ENCODE measurements around the gene ACTA1. TPM values are rescaled to one million over a fixed set of nuclear protein-coding genes. Genes with fewer than 3 reads are reported as not detected.

Gene ACTA1
- total and polyA plus RNA-seq, 2 of the 8 experiments (the other 6 are each of a cell fraction or from before 2014, with no cell fraction given), result 23.5 to 58.2 TPM

DNA sequence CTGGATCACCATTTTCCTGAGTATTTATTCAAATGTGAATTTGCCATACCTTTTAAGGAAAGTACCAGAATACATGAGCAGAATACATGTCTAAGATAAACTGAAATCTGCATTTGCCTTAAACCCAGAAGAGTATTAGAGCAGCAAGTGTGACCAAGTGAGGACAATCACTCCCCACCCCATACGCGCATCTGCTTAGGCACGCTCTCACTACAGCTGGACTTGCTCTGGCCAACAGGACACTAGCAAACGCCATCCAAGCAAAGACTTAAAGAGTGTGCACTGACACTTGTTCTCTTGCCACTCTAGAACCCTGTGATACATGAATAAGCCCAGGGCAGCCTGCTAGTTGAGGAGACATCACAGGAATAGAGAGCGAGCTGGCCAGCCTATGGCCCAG, 48.6 kb upstream of the ACTA1 start:
- Histone ChIP-seq H3K27me3 (replicated peaks in 1 of 4; ENCODE audit: control insufficient read depth in 3 of 4, extremely low read depth in 1 of 4, insufficient read depth in 3 of 4, low read length in 3 of 4) (no peaks in the 10 kb centered on the region), H4K20me1 (replicated peaks in 1 of 2; ENCODE audit: control insufficient read depth in 1 of 2, insufficient read depth in 2 of 2, low read length in 2 of 2) (no peaks in the 10 kb centered on the region), H3K79me1 (ENCODE audit: low read depth, low read length) (no peaks in the 10 kb centered on the region), H3K9ac (replicated peaks in 1 of 4; ENCODE audit: extremely low read depth in 1 of 4, low read depth in 3 of 4, low read length in 3 of 4) (no peak overlapping the region), H3K36me3 (ENCODE audit: control insufficient read depth in 2 of 4, insufficient read depth in 4 of 4, low read length in 3 of 4) (peaks cover 3 to 59% (median 30%) of the 10 kb centered on the region in 4 experiments), H3K4me2 (ENCODE audit: insufficient read depth in 1 of 2, low read depth in 2 of 2, low read length in 2 of 2) (no peak overlapping the region), H3K4me3 (ENCODE audit: extremely low read depth in 1 of 4, insufficient read depth in 2 of 4, low read depth in 3 of 4, low read length in 4 of 4) (no peak overlapping the region), H2BK20ac (ENCODE audit: low read length) (no peak overlapping the region), H4K91ac (replicated peaks; ENCODE audit: insufficient read length, low read length) (no peak overlapping the region), H3K9me3 (ENCODE audit: insufficient read depth in 2 of 2, low read depth in 1 of 2, low read length in 1 of 2) (no peaks in the 10 kb centered on the region), H2BK12ac (ENCODE audit: low read depth, low read length) (no peak overlapping the region), H4K5ac (ENCODE audit: insufficient read length, low read depth, low read length) (no peak overlapping the region), H3K79me2 (ENCODE audit: control insufficient read depth in 1 of 2, insufficient read depth in 2 of 2, low read length in 2 of 2) (no peaks in the 10 kb centered on the region), H3K56ac (replicated peaks; ENCODE audit: insufficient read length, low read depth, low read length) (no peak overlapping the region), H3K4me1 (replicated peaks in 1 of 4; ENCODE audit: control insufficient read depth in 3 of 4, insufficient read depth in 4 of 4, low read length in 3 of 4) (no peaks in the 10 kb centered on the region), H3K23ac (ENCODE audit: insufficient read length) (no peak overlapping the region), H4K8ac (ENCODE audit: extremely low read depth, insufficient read depth, low read length) (no peak overlapping the region), H3K27ac (ENCODE audit: low read depth, low read length) (no peak overlapping the region), H2BK5ac (ENCODE audit: low read depth, low read length) (no peak overlapping the region), H3K18ac (ENCODE audit: extremely low read depth, low read length) (no peak overlapping the region), H2BK120ac (replicated peaks; ENCODE audit: low read depth, low read length) (no peak overlapping the region), H3K4ac (replicated peaks; ENCODE audit: insufficient read length, low read depth, low read length) (no peak overlapping the region), H3K23me2 (ENCODE audit: low read depth, low read length) (no peaks in the 10 kb centered on the region), H3K14ac (ENCODE audit: insufficient read length) (no peak overlapping the region), H2AFZ (ENCODE audit: low read length) (no peak overlapping the region), H2AK5ac (ENCODE audit: low read depth, low read length) (no peak overlapping the region), H2BK15ac (ENCODE audit: low read length) (no peak overlapping the region)
- FAIRE-seq, result no peak
- CTCF ChIA-PET (ENCODE audit: partially characterized antibody), result interaction anchor here (0.7 to 6.6 kb wide), 33 partner anchors 9 to 818 kb away, joined by 3 to 69 read pairs (median 4); partner anchors contain the start of gene NUP133
- DNase-seq (ENCODE audit: low read depth in 1 of 2, low spot score in 2 of 2), result no peak
- WGBS, 2 experiments (ENCODE audit: extremely low coverage in 1 of 2, insufficient coverage in 1 of 2, insufficient read length in 1 of 2, insufficient replicate concordance in 2 of 2, low coverage in 1 of 2, low lambda C conversion rate in 2 of 2, missing lambda C conversion rate in 1 of 2), result 82% methylated on average over 5 of the region's 5 CpGs; no CpG with 5 or more reads in 1 of the 2 experiments
- POLR2A ChIA-PET (ENCODE audit: partially characterized antibody), result interaction anchor here (1.0 to 1.6 kb wide), 4 partner anchors 12 to 47 kb away, joined by 3 to 5 read pairs (median 4); no protein-coding TSS in a partner anchor
- no peak for TF ChIP-seq CTBP2 (IDR thresholded peaks at IDR 0.05; ENCODE audit: borderline replicate concordance, insufficient read depth, insufficient read length, low read length)
- TF ChIP-seq RAD21 (IDR thresholded peaks at IDR 0.05 in 1 of 2, conservative IDR thresholded peaks at IDR 0.05 in 1 of 2; ENCODE audit: low read depth in 2 of 2, low read length in 2 of 2), result no peak
- no peak for TF ChIP-seq POLR2A (IDR thresholded peaks at IDR 0.05; ENCODE audit: control extremely low read depth in 1 of 2, low read depth in 2 of 2, low read length in 2 of 2)
- TF ChIP-seq KDM5A (IDR thresholded peaks at IDR 0.05; ENCODE audit: low read length), result no peak
- no peak for TF ChIP-seq CBX5 (IDR thresholded peaks at IDR 0.05; ENCODE audit: low read depth, low read length)
- TF ChIP-seq, protein P1, sequence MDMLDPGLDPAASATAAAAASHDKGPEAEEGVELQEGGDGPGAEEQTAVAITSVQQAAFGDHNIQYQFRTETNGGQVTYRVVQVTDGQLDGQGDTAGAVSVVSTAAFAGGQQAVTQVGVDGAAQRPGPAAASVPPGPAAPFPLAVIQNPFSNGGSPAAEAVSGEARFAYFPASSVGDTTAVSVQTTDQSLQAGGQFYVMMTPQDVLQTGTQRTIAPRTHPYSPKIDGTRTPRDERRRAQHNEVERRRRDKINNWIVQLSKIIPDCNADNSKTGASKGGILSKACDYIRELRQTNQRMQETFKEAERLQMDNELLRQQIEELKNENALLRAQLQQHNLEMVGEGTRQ (IDR thresholded peaks at IDR 0.05; ENCODE audit: low read length), result no peak
- no peak for TF ChIP-seq YY1 (IDR thresholded peaks at IDR 0.05; ENCODE audit: low read depth, low read length)
- no peak for TF ChIP-seq SP2 (IDR thresholded peaks at IDR 0.05; ENCODE audit: low read length)
- TF ChIP-seq TCF12 (IDR thresholded peaks at IDR 0.05; ENCODE audit: low read depth, low read length), result no peak
- no peak for TF ChIP-seq KDM1A (IDR thresholded peaks at IDR 0.05; ENCODE audit: borderline replicate concordance, low read length)
- no peak for TF ChIP-seq HDAC6 (IDR thresholded peaks at IDR 0.05; ENCODE audit: low read depth, low read length)
- no peak for TF ChIP-seq FOSL1 (IDR thresholded peaks at IDR 0.05; ENCODE audit: insufficient read depth, low read depth, low read length)
- no peak for TF ChIP-seq ASH2L (IDR thresholded peaks at IDR 0.05; ENCODE audit: low read length)
- TF ChIP-seq EGR1 (IDR thresholded peaks at IDR 0.05; ENCODE audit: borderline replicate concordance, low read depth, low read length), result no peak

Measured in H1 (cell line).